GM23338 (cell line): ENCODE measurements around the gene TGFBR3. TPM values are rescaled to one million over a fixed set of nuclear protein-coding genes. Genes with fewer than 3 reads are reported as not detected.

Source experiments
- ATAC-seq: fragments of 200-7000 bp; cut with Tn5 transposase; 3 replicates; pipeline ENCODE4 v1.9.1; 2020
- DNase-seq: peaks from one replicate; pipeline ENCODE4 v3.0.0-alpha.2; 2015; ENCODE audit warnings: low spot score
- H2AFZ ChIP-seq: fragments of 200-600 bp; sonication (generic); 2 replicates; pipeline ENCODE4 v1.8.0; 2016; ENCODE audit warnings: antibody characterized with exemption, mild to moderate bottlenecking, moderate library complexity
- H3F3A ChIP-seq: fragments of 200-600 bp; sonication (generic); replicated peaks from 2 replicates; pipeline ENCODE4 v1.8.0; 2017; ENCODE audit warnings: antibody characterized with exemption, mixed run types, low read depth
- H3K27ac ChIP-seq: fragments of 200-600 bp; sonication (generic); 2 replicates; pipeline ENCODE4 v1.6.1; 2016; ENCODE audit warnings: low read depth
- H3K27me3 ChIP-seq: fragments of 200-600 bp; sonication (generic); 2 replicates; pipeline ENCODE4 v1.8.0; 2016; ENCODE audit warnings: mild to moderate bottlenecking, mixed run types, moderate library complexity; ENCODE audit not compliant: insufficient read depth
- H3K36me3 ChIP-seq: fragments of 200-600 bp; sonication (generic); 2 replicates; pipeline ENCODE4 v1.8.0; 2016; ENCODE audit warnings: mild to moderate bottlenecking; ENCODE audit not compliant: insufficient read depth
- H3K4me1 ChIP-seq: fragments of 200-600 bp; sonication (generic); 2 replicates; pipeline ENCODE4 v1.8.0; 2016; ENCODE audit warnings: mild to moderate bottlenecking, moderate library complexity; ENCODE audit not compliant: insufficient read depth
- H3K4me2 ChIP-seq: fragments of 200-600 bp; sonication (generic); 2 replicates; pipeline ENCODE4 v1.7.1; 2017; ENCODE audit warnings: mixed run types
- H3K4me3 ChIP-seq: fragments of 200-600 bp; sonication (generic); 2 replicates; pipeline ENCODE4 v1.6.1; 2016; ENCODE audit warnings: mixed run types
- H3K79me2 ChIP-seq: fragments of 200-600 bp; sonication (generic); replicated peaks from 2 replicates; pipeline ENCODE4 v1.8.0; 2017; ENCODE audit warnings: mild to moderate bottlenecking; ENCODE audit not compliant: insufficient read depth
- H3K9me2 ChIP-seq: fragments of 200-600 bp; sonication (generic); 2 replicates; pipeline ENCODE4 v1.8.0; 2017; ENCODE audit not compliant: insufficient read depth
- H4K20me1 ChIP-seq: fragments of 200-600 bp; sonication (generic); replicated peaks from 2 replicates; pipeline ENCODE4 v1.8.0; 2017; ENCODE audit warnings: mild to moderate bottlenecking; ENCODE audit not compliant: insufficient read depth
- H3K27ac Mint-ChIP-seq: 2 replicates; pipeline ENCODE4 v1.8.0; 2020; ENCODE audit warnings: inconsistent platforms, mild to moderate bottlenecking, moderate library complexity, mixed read lengths
- H3K27me3 Mint-ChIP-seq: 3 replicates; pipeline ENCODE4 v1.8.0; 2022; ENCODE audit warnings: low read depth, mild to moderate bottlenecking, moderate library complexity, mixed read lengths, inconsistent platforms; ENCODE audit not compliant: insufficient read depth, poor library complexity
- H3K36me3 Mint-ChIP-seq: 3 replicates; pipeline ENCODE4 v1.8.0; 2021; ENCODE audit warnings: low read depth, mild to moderate bottlenecking, inconsistent platforms, moderate library complexity, mixed read lengths
- H3K4me1 Mint-ChIP-seq: 3 replicates; pipeline ENCODE4 v1.8.0; 2020; ENCODE audit warnings: mild to moderate bottlenecking, inconsistent platforms, mixed read lengths
- H3K4me3 Mint-ChIP-seq: 3 replicates; pipeline ENCODE4 v1.8.0; 2021; ENCODE audit warnings: moderate library complexity, mild to moderate bottlenecking, inconsistent platforms, mixed read lengths
- H3K9me3 Mint-ChIP-seq: 3 replicates; pipeline ENCODE4 v1.8.0; 2020; ENCODE audit warnings: moderate library complexity, mild to moderate bottlenecking, inconsistent platforms, mixed read lengths
- CREB1 ChIP-seq: fragments of 250-450 bp; sonication (Bioruptor Pico); IDR thresholded peaks from 2 replicates; pipeline ENCODE4 v1.5.0; 2020; ENCODE audit warnings: low read depth, mild to moderate bottlenecking, moderate library complexity
- CTCF ChIP-seq, 2 experiments: fragments of 200-600 bp in 1 of 2; sonication (generic) in 1 of 2; conservative IDR thresholded peaks; 2 replicates each; pipeline versions ENCODE4 v1.5.1 to v1.6.1; 2016 to 2017; ENCODE audit warnings: antibody characterized with exemption in 2 of 2, low read depth in 2 of 2, mild to moderate bottlenecking in 2 of 2, moderate library complexity in 1 of 2
- EZH2phosphoT487 ChIP-seq: fragments of 200-600 bp; sonication (generic); IDR thresholded peaks from one replicate; pipeline ENCODE4 v1.8.1; 2018; ENCODE audit warnings: antibody characterized with exemption; ENCODE audit not compliant: unreplicated experiment
- NANOG ChIP-seq: IDR thresholded peaks from 2 replicates; pipeline ENCODE4 v1.6.1; 2016; ENCODE audit warnings: antibody characterized with exemption, borderline replicate concordance
- POLR2AphosphoS5 ChIP-seq: IDR thresholded peaks from 2 replicates; pipeline ENCODE4 v1.6.1; 2016; ENCODE audit warnings: antibody characterized with exemption, low read depth
- ZNF331 ChIP-seq: fragments of 250-450 bp; sonication (Bioruptor Pico); IDR thresholded peaks from 2 replicates; pipeline ENCODE4 v1.5.0; 2020; ENCODE audit warnings: low read depth, mild to moderate bottlenecking, moderate library complexity
- ZNF462 ChIP-seq: fragments of 250-450 bp; sonication (Bioruptor Pico); IDR thresholded peaks from 2 replicates; pipeline ENCODE4 v1.5.0; 2020; ENCODE audit warnings: mild to moderate bottlenecking, moderate library complexity
- polyA plus RNA-seq: library from polyadenylated mRNA; unstranded; fragments of >200 nt; fragmentation: Nextera tagmentation; extraction: Ambion mirVana; gene quantifications from 2 replicates; pipeline ENCODE4 v1.2.1, GENCODE V29; 2016
- total RNA-seq: library from RNA; depleted of rRNA; stranded (reverse); fragments of >200 nt; shearing (Covaris generic); gene quantifications from 2 replicates; pipeline ENCODE4 v1.2.3, GENCODE V29; 2014

TGFBR3 gene
- total and polyA plus RNA-seq, 2 experiments from 2014 or later: 1.7 to 2.9 TPM

- TF ChIP-seq ZNF462 (no peak), CREB1 (CRISPR knock-in tag) (no peak), POLR2AphosphoS5 (no peak), NANOG (no peak)
Measured at GRCh38 chr1:91798241-91798648, 87.7 kb downstream of the TGFBR3 start (continued).

- Histone ChIP-seq H3K27ac (no peak overlapping the region), H3K36me3 (no peaks in the 10 kb centered on the region), H3F3A (no peaks in the 10 kb centered on the region), H2AFZ (no peak overlapping the region), H3K4me2 (no peak overlapping the region), H3K9me2 (no peaks in the 10 kb centered on the region), H4K20me1 (no peaks in the 10 kb centered on the region), H3K27me3 (no peaks in the 10 kb centered on the region), H3K4me1 (peaks cover 8% of the 10 kb centered on the region), H3K79me2 (no peaks in the 10 kb centered on the region), H3K4me3 (no peak overlapping the region)
- Mint-ChIP-seq H3K36me3 (peaks cover 4% of the 10 kb centered on the region; the same call in 2 of the 3 replicates), H3K27ac (no peak overlapping the region), H3K4me3 (no peak overlapping the region), H3K4me1 (peaks cover 19% of the 10 kb centered on the region), H3K9me3 (0 out of 3 replicates have a peak, but pooled peaks cover 3% of the 10 kb centered on the region), H3K27me3 (peaks cover 2% of the 10 kb centered on the region)
- TF ChIP-seq CREB1 (CRISPR knock-in tag): no peak
- TF ChIP-seq EZH2phosphoT487: no peak
- no peak for TF ChIP-seq POLR2AphosphoS5
- TF ChIP-seq CTCF (conservative IDR thresholded peaks at IDR 0.05; ENCODE audit: low read depth in 2 of 2): no peak
- TF ChIP-seq ZNF331 (CRISPR knock-in tag): no peak
- no peak for DNase-seq
- no peak for ATAC-seq
Measured at GRCh38 chr1:91797164-91797563, 88.8 kb downstream of the TGFBR3 start.
